ENCODE results near the gene RDX. TPM values are rescaled to one million over a fixed set of nuclear protein-coding genes. Genes with fewer than 3 reads are reported as not detected.

The RDX gene
- total and polyA plus RNA-seq, 2 of the 4 experiments (the other 2 are of a cell fraction) = 61.1 to 72.4 TPM

GRCh38 chr11:110286298-110287040 is 9.9 kb downstream of the RDX start:
- Histone ChIP-seq H2BK20ac (ENCODE audit: low read depth, low read length) (no peak overlapping the region), H4K20me1 (ENCODE audit: insufficient read depth, low read length) (peaks cover 57% of the 10 kb centered on the region), H3K4me3 (ENCODE audit: insufficient read depth, low read depth, low read length) (no peak overlapping the region), H2AK5ac (ENCODE audit: low read depth, low read length) (no peak overlapping the region), H4K8ac (ENCODE audit: low read depth in 2 of 2, low read length in 2 of 2) (peak overlapping the region in 1 of 2 experiments; percentile 35; a peak in 1 of 4 replicates), H3K9ac (ENCODE audit: low read depth, low read length) (no peak overlapping the region), H3K4me1 (ENCODE audit: control insufficient read depth, insufficient read depth, low read length) (no peaks in the 10 kb centered on the region), H4K91ac (ENCODE audit: insufficient read depth, low read depth, low read length) (no peak overlapping the region), H3K27ac (ENCODE audit: insufficient read depth, low read length) (no peak overlapping the region), H3K23ac (ENCODE audit: low read depth, low read length) (no peak overlapping the region), H4K5ac (ENCODE audit: low read depth, low read length) (no peak overlapping the region), H3K79me1 (ENCODE audit: low read depth in 1 of 2, low read length in 2 of 2) (peaks cover 7 to 55% of the 10 kb centered on the region in 2 experiments; a peak in 3 of 4 replicates), H3K56ac (ENCODE audit: extremely low read depth, insufficient read depth, low read length) (no peak overlapping the region), H3K4me2 (ENCODE audit: low read depth, low read length) (no peak overlapping the region), H3K36me3 (ENCODE audit: control insufficient read depth, insufficient read depth, low read length) (no peaks in the 10 kb centered on the region), H3K27me3 (ENCODE audit: control insufficient read depth, insufficient read depth, low read length) (no peaks in the 10 kb centered on the region), H2AFZ (replicated peaks; ENCODE audit: low read length, poor library complexity) (no peak overlapping the region), H2BK5ac (ENCODE audit: low read depth, low read length, poor library complexity, severe bottlenecking) (no peak overlapping the region), H2AK9ac (replicated peaks; ENCODE audit: low read depth, low read length, poor library complexity) (no peak overlapping the region), H3K9me3 (ENCODE audit: control insufficient read depth, insufficient read depth, low read length) (no peaks in the 10 kb centered on the region), H3K9me1 (ENCODE audit: insufficient read depth, low read length) (peaks cover 4% of the 10 kb centered on the region), H3K14ac (replicated peaks; ENCODE audit: low read depth, low read length) (no peak overlapping the region), H3K18ac (ENCODE audit: low read depth, low read length) (no peak overlapping the region), H3K4ac (ENCODE audit: low read depth, low read length) (no peak overlapping the region), H2BK15ac (ENCODE audit: low read depth, low read length) (no peak overlapping the region), H2BK120ac (ENCODE audit: low read depth, low read length) (no peak overlapping the region)
- intact Hi-C loops (cut with micrococcal nuclease) (no loop called here), dilution Hi-C loops (cut with HindIII; ENCODE audit: low sequenced_read_pairs, unreplicated experiment) (no loop called here), in situ Hi-C loops (cut with MboI; ENCODE audit: low sequenced_read_pairs) (no loop called here)
- POLR2A ChIA-PET (ENCODE audit: unreplicated experiment) = no interaction called here
- no peak for DNase-seq
- 73% methylated on average over 2 of the region's 4 CpGs; no CpG with 5 or more reads in 1 of the 2 experiments for WGBS, 2 experiments (ENCODE audit: extremely low coverage in 2 of 2, insufficient read length in 1 of 2)
- no TSS peak for BruUV-seq (replicated peaks)
- no peak for TF ChIP-seq RCOR1 (IDR thresholded peaks at IDR 0.05; ENCODE audit: insufficient replicate concordance, low read length)
- TF ChIP-seq MXI1 (IDR thresholded peaks at IDR 0.05; ENCODE audit: borderline replicate concordance, low read depth, low read length) = no peak
- TF ChIP-seq MAZ (IDR thresholded peaks at IDR 0.05; ENCODE audit: borderline replicate concordance, low read depth, low read length) = no peak
- TF ChIP-seq CEBPB (IDR thresholded peaks at IDR 0.05; ENCODE audit: low read depth, low read length) = no peak
- TF ChIP-seq MAFK (IDR thresholded peaks at IDR 0.05; ENCODE audit: low read depth, low read length) = no peak
- no peak for TF ChIP-seq SMC3 (IDR thresholded peaks at IDR 0.05; ENCODE audit: low read depth, low read length)
- TF ChIP-seq NFE2L2 (IDR thresholded peaks at IDR 0.05; ENCODE audit: low read depth, low read length) = no peak
- no peak for ATAC-seq (ENCODE audit: low read depth)
- CTCF ChIA-PET = no interaction called here
